Stimulated activated CD4-positive, alpha-beta T cell treated with anti-CD3 and anti-CD28 coated beads, Interleukin-12 subunit alpha, Interleukin-12 subunit beta, amount 100 ng/mL, for 4 hours (primary cell): Measurements from ENCODE around the gene SLCO2A1.

Experiments
- DNase-seq: peaks from one replicate; pipeline ENCODE4 v3.0.0-alpha.2; 2020

SLCO2A1 gene

GRCh38 chr3:133930341-133930933 is 99.3 kb downstream of the SLCO2A1 start:
- no peak for DNase-seq

- DNase-seq, result no peak
Observed at GRCh38 chr3:133928903-133929607, 100.7 kb downstream of the SLCO2A1 start.

- DNase-seq, result no peak
Observed at GRCh38 chr3:133928136-133928893, 101.4 kb downstream of the SLCO2A1 start.

GRCh38 chr3:133927540-133928066 is 102.1 kb downstream of the SLCO2A1 start:
- DNase-seq, result peak; percentile 81

GRCh38 chr3:133926736-133927539 is 102.8 kb downstream of the SLCO2A1 start:
- DNase-seq, result no peak

GRCh38 chr3:133925960-133926735 is 103.6 kb downstream of the SLCO2A1 start:
- DNase-seq, result no peak

- DNase-seq, result no peak
Observed at GRCh38 chr3:133924041-133924440, 105.7 kb downstream of the SLCO2A1 start.

GRCh38 chr3:133921592-133921991 is 108.1 kb downstream of the SLCO2A1 start:
- no peak for DNase-seq

GRCh38 chr3:133917144-133917543 is 112.6 kb downstream of the SLCO2A1 start:
- DNase-seq, result no peak

GRCh38 chr3:133915685-133916658 is 113.8 kb downstream of the SLCO2A1 start:
- no peak for DNase-seq

GRCh38 chr3:133914839-133915600 is 114.7 kb downstream of the SLCO2A1 start:
- DNase-seq, result no peak

- no peak for DNase-seq
Observed at GRCh38 chr3:133910422-133910821, 119.3 kb downstream of the SLCO2A1 start.

- DNase-seq, result no peak
Observed at GRCh38 chr3:133905376-133905775, 124.3 kb downstream of the SLCO2A1 start.

- no peak for DNase-seq
Observed at GRCh38 chr3:133901847-133902246, 127.9 kb downstream of the SLCO2A1 start.

GRCh38 chr3:133901083-133901482 is 128.6 kb downstream of the SLCO2A1 start:
- DNase-seq, result no peak

- DNase-seq, result no peak
Observed at GRCh38 chr3:133899311-133899710, 130.4 kb downstream of the SLCO2A1 start.

- DNase-seq, result no peak
Observed at GRCh38 chr3:133897547-133897946, 132.2 kb downstream of the SLCO2A1 start.

- DNase-seq, result no peak
Observed at GRCh38 chr3:133896002-133896761, 133.5 kb downstream of the SLCO2A1 start.
